SIG-M5 treated with dmso at 0.1 percent for 504 hours (cell line): Measurements from ENCODE around the gene GNE.

Experiments used
- DNase-seq: peaks from one replicate; lab custom pipeline; 2025; ENCODE audit not compliant: unreplicated experiment; lab: John Stamatoyannopoulos, UW

The GNE gene

GRCh38 chr9:36169708-36170107 is 88.5 kb downstream of the GNE start:
- DNase-seq, result peak; percentile 46

GRCh38 chr9:36169166-36169565 is 89.1 kb downstream of the GNE start, which contains the start of gene CCIN:
TSS of gene CCIN (plus strand) at chr9:36169388. CDS start at chr9:36169503, 115 bp downstream.
- no peak for DNase-seq

- DNase-seq, result peak; percentile 67
Measured at GRCh38 chr9:36166168-36166927, 91.9 kb downstream of the GNE start.

- DNase-seq, result no peak
Measured at GRCh38 chr9:36165826-36166167, 92.5 kb downstream of the GNE start.

- DNase-seq, result no peak
Measured at GRCh38 chr9:36164989-36165388, 93.3 kb downstream of the GNE start.
